Right hindlimb (tissue), 1 donor: Measurements from ENCODE around the gene ACD.

Experiments
- DNase-seq: peaks from one replicate; pipeline ENCODE4 v3.0.0-alpha.2; 2018

ACD gene

GRCh38 chr16:67661101-67661761, 1.2 kb upstream of the ACD start:
- DNase-seq = peak; percentile 47

GRCh38 chr16:67660564-67661028, 536 bp upstream of the ACD start, which contains the start of gene PARD6A:
PARD6A (plus strand) TSS chr16:67660960; CDS start chr16:67661039, 79 bp downstream.
- peak; percentile 97 for DNase-seq

- DNase-seq = no peak
Measured at GRCh38 chr16:67658849-67659674, 998 bp downstream of the ACD start.

- DNase-seq = peak; percentile 17
Measured at GRCh38 chr16:67657751-67658518, 2.1 kb downstream of the ACD start.

GRCh38 chr16:67657017-67657608, 2.9 kb downstream of the ACD start:
- DNase-seq = peak; percentile 13

- DNase-seq = peak; percentile 15
Measured at GRCh38 chr16:67656344-67657016, 3.6 kb downstream of the ACD start.

GRCh38 chr16:67655363-67655762, 4.7 kb downstream of the ACD start:
- no peak for DNase-seq

- peak; percentile 15 for DNase-seq
Measured at GRCh38 chr16:67654403-67654911, 5.6 kb downstream of the ACD start.

GRCh38 chr16:67653789-67654402, 6.2 kb downstream of the ACD start:
- DNase-seq = peak; percentile 20

- DNase-seq = peak; percentile 29
Measured at GRCh38 chr16:67653128-67653788, 6.8 kb downstream of the ACD start.

- DNase-seq = peak; percentile 23
Measured at GRCh38 chr16:67652578-67653127, 7.4 kb downstream of the ACD start.

GRCh38 chr16:67651847-67652246, 8.2 kb downstream of the ACD start:
- DNase-seq = peak; percentile 23

- DNase-seq = no peak
Measured at GRCh38 chr16:67651039-67651438, 9.0 kb downstream of the ACD start.

GRCh38 chr16:67650023-67650422, 10.0 kb downstream of the ACD start:
- no peak for DNase-seq

- DNase-seq = peak; percentile 27
Measured at GRCh38 chr16:67649494-67649931, 10.5 kb downstream of the ACD start.

GRCh38 chr16:67648764-67649407, 11.2 kb downstream of the ACD start:
- DNase-seq = no peak

GRCh38 chr16:67648088-67648763, 11.8 kb downstream of the ACD start:
- DNase-seq = peak; percentile 13

GRCh38 chr16:67647681-67648080, 12.4 kb downstream of the ACD start:
- no peak for DNase-seq

GRCh38 chr16:67647111-67647651, 12.9 kb downstream of the ACD start:
- DNase-seq = no peak
